ENCODE measurements around the gene C9orf43.
"Not testable (repeated sequence)": the region's sequence is repeated elsewhere in the genome, so short reads cannot be mapped to it uniquely, and the experiment has no call there.

The C9orf43 gene

DNA sequence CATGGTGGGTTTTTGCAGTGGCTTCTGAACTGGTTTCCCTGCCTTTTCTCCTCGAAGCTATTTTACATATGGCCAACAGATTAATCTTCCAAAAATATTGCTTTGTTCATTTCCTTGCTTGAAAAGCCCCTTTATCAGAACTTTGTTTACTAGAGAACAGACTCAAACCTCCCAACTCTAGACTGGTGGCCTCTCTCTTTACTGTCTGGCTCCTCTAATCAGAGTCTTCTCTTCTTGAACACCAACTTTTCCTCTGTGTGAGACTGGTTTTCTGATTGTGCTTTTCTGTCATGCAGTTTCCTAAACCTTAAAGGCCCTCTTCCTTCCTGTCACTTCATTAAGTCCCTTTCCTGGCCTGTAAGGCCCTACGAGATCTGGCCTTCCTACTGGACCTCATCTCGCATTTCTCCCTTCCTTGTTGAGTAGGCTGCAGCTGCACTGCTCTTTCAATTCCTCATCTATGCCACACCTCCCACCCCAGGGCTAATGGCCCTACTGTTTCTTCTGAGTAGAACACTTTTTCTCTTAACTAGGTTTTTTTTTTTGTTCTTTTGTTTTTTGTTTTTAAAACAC lies 5.7 kb downstream of the C9orf43 start:
- no peak for DNase-seq (ENCODE audit: low read depth in 4 of 4, low spot score in 1 of 4)

DNA sequence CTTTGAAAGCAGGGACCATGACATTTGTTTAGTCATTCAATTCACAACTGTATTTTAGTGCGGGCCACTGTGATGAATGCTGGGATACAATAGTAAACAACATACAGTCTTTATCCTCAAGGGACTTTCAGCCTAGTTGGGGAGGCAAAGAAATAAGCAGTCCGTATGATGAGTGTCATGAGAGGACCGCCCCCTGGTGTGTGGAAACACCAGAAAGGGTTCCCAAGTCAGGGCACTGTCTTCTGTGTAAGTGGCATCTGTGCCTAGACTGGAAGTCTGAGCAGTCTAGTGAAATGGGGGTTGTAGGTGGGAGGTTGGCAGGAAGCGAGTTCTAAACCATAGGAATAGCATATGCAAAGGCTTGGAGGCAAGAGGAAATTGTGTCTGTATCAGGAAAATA lies 6.8 kb downstream of the C9orf43 start:
- DNase-seq (ENCODE audit: low read depth in 4 of 4, low spot score in 1 of 4): no peak

DNA sequence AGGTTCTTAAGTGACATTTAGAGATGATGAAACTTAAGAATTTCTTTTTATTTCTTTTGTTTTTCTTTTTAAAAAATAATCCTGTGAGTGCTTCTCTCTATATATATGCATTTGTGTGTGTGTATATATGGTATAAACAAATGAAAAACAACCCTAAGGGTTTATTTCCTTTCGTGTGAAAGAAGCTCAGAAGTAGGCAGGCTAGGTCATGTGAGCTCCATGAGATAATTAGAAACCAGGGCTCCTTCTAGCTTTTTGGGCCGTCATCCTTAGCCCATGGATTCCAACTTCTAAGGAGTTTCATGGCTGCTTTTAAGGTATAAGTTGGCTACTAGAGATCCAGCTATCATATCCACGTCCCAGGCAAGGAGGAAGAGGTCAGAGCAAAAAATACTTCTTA lies 11.2 kb downstream of the C9orf43 start:
- no peak for DNase-seq (ENCODE audit: low read depth in 4 of 4, low spot score in 1 of 4)

DNA sequence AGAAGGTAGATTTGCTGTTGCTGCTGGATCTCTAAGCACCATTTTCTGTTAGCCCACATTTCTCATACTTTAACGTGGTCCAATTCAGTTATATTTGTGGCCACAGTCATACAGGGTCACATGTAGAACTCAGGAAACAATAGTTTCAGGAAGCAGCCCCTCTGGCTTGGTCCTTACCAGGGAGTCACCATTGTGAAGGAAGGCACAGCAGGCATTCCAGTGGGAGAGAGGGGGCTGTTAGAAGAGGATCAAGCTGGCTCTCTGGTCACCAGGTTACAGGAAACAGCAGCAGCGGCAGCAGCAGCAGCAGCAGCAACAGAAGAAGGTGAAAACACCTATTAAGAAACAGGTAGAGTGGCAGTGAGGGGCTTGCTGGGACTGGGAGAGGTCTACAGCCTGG lies 14.5 kb downstream of the C9orf43 start:
- no peak for DNase-seq (ENCODE audit: low read depth in 4 of 4, low spot score in 1 of 4)

DNA sequence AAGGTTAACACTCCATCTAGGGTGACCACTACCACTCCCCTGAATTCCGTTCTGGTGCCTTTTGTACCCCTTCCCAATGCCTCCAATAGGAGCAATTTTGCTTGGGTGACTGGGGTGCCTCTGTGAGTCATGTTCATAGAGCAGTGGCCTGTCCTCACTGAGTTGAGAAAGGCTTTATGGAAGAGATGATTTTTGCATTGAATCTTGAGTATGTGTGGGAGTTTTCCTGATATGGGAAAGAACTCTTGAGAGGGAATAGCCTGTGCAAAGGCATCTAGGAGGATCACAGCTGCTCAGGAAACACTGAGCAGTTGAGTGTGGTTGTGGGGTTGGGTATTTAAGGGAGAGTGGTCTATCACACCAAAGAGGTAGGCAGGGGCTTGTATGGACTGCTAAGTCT lies 16.2 kb downstream of the C9orf43 start:
- DNase-seq (ENCODE audit: low read depth in 4 of 4, low spot score in 1 of 4): no peak

DNA sequence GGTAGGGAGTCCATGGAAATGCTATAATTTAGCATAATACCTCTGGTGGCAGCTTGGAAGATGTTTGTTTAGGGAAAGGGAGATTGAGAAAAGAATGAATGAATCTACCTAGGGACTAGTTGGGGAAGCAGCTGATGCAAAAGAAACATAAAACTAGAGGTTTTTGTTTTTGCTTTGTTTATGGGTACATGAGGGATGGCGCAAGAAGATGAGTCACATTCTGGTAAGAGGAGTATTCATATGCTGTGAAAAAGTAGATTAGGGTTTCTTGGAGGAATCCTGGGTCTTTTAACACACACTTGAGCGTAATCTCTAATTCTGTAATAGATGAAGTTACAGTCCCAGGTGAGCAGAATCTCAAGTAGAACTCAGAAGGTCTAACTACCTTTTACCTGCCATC lies 17.1 kb downstream of the C9orf43 start:
- DNase-seq (ENCODE audit: low read depth in 4 of 4, low spot score in 1 of 4): no peak

DNA sequence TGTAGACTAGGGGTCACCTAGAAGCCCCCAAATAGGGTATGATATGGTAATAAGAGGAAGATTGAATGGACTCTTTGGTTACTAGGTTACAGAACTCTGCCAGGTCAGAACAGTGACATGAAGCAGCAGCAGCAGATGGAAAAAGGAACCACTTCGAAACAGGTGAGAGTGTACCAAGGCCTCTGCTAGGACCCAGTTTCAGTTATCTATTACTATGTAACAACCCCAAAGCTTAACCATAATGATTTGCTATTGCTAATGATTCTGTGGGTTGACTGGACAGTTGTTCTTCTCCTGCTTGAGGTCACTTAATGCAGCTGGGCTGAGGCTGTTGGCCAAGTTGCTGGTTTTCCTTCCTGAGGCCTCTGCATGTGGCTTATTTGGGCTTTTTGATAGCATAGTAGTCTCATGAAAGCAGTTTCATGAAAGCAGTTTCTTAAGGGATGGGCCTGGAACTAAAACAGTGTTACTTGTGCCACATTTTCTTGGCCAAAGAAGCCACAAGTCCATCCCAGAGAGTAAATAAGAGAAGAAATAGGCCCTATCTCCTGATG lies 17.6 kb downstream of the C9orf43 start:
- no peak for DNase-seq (ENCODE audit: low read depth in 4 of 4, low spot score in 1 of 4)

DNA sequence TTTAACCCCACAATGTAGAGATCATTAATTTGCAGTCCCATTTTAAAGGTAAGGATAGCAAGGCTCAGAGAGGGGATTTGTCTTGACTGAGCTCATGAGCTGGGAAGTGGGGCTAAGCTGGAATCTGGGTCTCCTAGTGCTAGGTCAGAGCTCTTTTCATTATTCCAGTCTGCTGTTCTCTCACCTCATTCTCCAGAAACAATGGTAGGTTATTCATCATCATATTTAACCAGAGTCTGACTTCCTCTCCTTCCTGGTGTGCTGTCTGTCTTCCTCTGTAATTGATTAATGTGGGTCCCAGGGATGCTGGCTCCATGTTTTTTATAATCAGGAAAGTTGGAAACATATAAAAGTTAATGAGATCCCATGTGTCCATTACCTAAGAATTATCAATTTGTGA lies 20.6 kb downstream of the C9orf43 start:
- no peak for DNase-seq (ENCODE audit: low read depth in 4 of 4, low spot score in 1 of 4)

DNA sequence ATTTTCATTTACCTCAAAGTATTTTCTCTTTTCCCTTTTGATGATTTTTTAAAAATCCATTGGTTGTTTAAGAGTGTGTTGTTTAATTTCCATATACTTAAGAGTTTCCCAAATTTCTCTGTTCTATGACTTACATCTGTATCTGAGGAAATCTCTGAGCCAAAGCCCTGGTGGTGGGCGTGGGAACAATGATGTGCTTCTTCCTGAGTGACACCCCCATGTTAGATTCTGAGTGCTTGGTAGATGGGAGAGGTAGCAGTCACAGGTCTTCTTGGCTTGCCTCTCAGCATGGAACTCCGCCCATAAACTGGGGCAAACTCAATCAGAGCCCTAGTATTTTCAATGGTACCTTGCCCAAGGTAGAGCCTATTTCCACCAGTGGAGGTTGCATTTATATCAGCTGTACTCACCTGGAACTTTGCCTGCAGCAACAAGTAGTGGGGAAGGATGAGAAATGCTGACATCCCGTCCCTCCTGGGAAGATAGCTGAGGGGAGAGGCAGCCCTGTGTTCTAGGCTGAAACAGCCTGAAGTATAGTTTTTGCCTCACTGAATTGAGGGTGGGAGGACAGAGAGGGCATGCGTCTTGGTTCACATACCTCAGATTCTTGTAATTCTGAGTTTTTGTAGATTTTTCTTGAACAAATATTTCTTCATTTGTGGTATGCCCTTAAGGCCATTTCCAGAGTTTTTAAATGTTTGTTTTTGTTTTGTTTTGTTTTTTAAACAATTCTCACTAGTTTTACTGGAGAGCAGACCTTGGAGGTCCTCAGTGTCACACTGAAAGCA lies 26.4 kb downstream of the C9orf43 start:
- no peak for DNase-seq (ENCODE audit: low read depth in 4 of 4, low spot score in 1 of 4)

DNA sequence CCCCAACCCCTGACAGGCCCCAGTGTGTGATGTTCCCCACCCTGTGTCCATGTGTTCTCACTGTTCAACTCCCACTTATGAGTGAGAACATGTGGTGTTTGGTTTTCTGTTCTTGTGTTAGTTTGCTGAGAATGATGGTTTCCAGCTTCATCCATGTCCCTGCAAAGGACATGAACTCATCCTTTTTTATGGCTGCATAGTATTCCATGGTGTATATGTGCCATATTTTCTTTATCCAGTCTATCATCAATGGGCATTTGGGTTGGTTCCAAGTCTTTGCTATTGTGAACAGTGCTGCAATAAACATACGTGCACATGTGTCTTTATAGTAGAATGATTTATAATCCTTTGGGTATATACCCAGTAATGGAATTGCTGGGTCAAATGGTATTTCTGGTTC lies 27.2 kb downstream of the C9orf43 start:
- DNase-seq (ENCODE audit: low read depth in 4 of 4, low spot score in 1 of 4): not testable (repeated sequence)

DNA sequence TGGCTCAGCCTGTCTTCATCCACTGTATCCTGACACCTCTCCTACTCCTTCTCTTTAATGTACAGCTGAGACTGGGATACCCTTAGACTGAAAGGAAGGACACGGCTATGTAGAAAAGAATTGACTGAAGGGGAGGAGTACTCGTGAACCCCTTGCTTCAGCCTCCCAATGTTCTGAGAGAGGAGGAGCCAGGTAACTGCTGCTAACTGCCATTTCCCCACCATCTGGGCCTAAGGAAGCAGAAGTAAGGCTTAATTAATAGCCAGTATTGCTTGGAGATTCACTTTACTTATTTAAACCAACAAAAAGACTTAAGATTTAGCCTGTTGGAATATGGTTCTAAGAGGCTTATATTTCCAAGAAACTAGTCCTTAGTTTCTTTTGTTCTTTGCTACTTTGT lies 34.2 kb downstream of the C9orf43 start:
- no peak for DNase-seq (ENCODE audit: low read depth in 4 of 4, low spot score in 1 of 4)

DNA sequence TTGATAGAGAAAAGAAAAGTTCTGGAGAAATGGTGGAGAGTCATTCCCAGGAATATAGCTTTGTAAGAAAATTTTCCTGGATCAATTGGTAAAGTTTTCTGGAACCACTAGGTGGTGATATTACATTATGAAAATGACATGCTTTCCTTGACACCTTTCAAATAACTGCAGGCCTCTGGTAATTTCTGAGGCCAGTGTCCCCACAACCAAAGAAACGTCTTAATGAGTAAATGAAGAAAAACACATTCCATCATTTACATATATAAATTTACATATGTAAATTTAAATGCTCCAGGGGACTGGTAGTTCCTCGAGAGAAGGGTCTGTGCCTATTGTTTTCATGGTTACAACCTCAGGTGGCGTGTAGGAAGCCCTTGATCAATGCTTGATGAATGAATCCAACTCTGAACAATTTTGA lies 35.8 kb downstream of the C9orf43 start:
- no peak for DNase-seq (ENCODE audit: low read depth in 4 of 4, low spot score in 1 of 4)

DNA sequence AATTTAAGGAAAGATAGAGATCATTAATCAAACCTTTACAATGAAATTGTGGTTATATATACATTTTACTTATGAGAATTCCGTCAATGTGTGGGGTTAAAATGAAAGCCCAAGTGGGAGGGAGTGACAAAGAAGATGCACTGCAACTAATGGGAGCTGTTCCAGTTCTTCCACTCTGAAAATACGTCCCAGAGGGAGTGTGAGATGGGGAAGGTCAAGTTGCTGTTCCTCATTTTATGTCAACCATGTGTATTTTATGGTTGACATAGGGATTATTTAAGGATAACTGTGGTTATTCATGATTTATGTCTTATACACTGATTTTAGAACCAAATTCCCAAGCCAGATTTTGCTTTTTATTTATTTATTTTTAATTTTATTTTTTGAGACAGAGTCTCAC lies 38.8 kb downstream of the C9orf43 start:
- no peak for DNase-seq (ENCODE audit: low read depth in 4 of 4, low spot score in 1 of 4)

DNA sequence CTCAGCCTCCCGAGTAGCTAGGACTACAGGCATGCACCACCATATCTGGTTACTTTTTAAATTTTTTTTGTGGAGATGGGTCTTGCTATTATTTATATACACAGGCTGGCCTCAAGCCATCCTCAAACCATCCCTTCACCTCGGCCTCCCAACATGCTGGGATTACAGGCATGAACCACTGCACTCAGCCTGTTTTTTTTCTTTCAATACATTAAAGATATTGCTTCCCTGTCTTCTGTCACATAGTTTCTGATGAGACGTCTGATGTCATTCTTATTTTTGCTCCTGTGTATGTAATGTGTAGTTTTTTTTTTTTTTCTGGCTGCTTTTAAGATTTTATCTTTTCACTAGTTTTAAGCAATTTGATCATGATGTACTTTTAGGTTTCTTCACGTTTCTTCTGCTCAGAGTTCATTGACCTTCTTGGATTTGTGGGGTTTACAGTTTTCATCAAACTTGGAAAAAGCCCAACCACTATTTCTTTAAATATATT lies 41.6 kb downstream of the C9orf43 start:
- DNase-seq (ENCODE audit: low read depth in 4 of 4, low spot score in 1 of 4): no peak

DNA sequence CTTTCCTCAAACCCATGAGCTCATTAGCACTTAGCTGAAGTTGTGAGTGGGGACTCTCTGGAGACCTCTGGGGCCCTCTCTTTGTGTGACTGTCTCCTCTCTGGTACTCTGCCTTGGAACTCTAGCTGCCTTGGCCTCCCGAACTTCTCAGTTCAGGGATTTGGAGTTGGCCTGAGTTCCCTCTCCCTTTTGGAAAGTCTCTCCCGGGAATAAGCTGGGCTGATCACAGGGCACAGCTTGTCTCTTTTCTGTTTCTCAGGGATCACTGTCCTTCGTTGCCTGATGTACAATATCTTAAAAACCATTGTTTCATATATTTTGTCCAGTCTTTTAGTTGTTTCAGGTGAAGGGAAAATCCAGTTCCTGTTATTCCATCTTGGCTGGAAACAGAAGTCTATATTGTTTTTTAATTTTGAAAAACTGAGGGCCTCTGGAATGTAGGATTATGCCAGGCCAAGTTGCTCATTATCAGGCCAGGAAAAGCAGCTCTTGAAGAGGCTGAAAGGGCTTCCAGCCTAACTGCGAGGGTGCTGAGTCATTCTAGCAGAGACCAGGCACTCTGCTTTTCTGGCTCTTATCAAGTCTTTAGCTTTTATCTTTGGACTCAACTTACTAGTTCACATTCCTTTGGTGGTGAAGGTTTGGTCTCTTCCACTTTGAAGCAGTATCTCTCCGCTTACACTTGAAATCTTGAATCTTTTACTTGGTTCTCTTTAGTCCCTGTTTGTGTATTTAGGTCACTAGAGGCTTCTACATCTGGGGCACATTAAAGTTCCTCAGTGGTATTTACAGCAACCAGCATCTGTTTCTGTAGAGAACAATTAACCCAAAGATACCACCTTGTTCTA lies 44.6 kb downstream of the C9orf43 start:
- no peak for DNase-seq (ENCODE audit: low read depth in 4 of 4, low spot score in 1 of 4)

DNA sequence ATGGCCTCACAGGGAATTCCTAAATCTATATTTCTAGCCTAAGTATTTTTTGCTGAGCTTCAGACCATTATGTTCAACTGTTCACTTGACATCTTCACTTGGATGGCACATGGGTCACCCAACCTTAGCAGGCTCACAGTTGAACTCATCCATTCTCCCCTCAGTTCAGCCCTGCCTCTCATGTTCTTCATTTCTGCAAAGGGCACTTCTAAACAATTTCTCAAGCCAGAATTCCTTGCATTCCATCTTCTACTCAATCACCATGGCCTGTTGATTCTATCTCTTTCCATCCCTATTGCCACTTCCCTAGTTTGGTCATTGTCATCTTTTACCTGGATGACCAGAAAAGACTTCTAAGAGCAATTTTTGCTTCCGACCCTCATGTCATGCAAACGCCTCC lies 45.7 kb downstream of the C9orf43 start:
- no peak for DNase-seq (ENCODE audit: low read depth in 4 of 4, low spot score in 1 of 4)

DNA sequence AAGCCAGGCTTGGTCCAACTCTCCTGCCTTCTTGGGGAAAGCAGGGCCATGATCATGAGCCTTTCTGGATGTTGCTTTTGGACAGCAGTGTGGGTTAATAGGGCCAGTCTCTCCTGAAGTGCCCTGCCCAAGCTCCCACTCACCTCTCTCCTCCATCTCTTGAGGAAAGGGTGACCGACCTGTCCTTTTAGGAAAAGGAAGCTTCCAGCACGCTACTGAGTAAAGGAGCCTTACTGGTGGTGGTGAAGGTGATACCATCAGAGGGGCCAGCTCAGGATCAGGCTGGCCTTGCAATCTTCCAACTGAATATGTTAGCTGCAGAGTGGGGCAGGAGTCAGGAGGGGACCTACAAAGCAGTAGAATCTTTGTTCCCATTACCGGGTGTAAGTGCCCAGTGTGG lies 50.7 kb downstream of the C9orf43 start:
- no peak for DNase-seq (ENCODE audit: low read depth in 4 of 4, low spot score in 1 of 4)

DNA sequence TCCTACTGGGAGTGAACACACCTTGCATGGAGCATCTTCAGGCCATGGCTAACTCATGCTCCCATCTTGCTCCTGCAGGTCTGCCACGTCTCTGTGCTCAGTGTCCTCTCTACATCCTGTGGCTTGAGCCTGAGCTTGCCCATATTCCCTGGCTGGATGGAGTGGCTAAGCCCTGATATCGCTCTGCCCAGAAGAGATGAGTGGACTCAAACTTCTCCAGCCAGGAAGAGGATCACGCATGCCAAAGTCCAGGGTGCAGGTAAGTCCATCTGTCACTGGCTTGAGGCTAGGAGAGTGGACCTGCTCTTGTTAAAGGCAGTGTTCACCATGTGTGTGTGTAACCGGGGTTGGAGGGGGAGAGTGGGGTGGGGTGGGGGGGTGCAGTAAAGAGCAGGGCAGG lies 51.4 kb downstream of the C9orf43 start:
- DNase-seq (ENCODE audit: low read depth in 4 of 4, low spot score in 1 of 4): no peak

DNA sequence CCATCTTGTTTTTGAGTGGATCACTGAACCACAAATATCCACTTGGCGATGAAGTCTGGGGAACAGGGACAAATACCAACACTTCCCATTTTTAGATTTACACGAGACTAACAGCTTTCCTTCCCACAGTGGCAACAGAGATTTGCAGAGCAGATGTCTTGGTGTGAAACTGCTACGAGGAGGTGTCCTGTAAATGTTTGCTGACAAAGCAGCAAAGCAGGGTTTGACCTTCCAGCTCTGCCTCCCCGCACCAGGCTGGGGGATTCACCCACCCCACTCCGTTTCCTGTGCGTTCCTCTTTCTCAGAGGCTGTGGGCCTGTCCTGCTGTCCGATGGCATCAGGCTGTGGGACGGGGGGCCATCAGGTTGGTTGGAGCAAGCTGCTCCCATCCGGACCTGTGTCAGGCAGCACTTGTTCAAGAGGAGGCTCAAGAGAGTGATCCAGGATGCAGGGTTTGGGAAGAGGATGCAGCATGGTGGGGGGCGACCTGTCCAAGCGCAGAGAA lies 52.3 kb downstream of the C9orf43 start:
- no peak for DNase-seq (ENCODE audit: low read depth in 4 of 4, low spot score in 1 of 4)

DNA sequence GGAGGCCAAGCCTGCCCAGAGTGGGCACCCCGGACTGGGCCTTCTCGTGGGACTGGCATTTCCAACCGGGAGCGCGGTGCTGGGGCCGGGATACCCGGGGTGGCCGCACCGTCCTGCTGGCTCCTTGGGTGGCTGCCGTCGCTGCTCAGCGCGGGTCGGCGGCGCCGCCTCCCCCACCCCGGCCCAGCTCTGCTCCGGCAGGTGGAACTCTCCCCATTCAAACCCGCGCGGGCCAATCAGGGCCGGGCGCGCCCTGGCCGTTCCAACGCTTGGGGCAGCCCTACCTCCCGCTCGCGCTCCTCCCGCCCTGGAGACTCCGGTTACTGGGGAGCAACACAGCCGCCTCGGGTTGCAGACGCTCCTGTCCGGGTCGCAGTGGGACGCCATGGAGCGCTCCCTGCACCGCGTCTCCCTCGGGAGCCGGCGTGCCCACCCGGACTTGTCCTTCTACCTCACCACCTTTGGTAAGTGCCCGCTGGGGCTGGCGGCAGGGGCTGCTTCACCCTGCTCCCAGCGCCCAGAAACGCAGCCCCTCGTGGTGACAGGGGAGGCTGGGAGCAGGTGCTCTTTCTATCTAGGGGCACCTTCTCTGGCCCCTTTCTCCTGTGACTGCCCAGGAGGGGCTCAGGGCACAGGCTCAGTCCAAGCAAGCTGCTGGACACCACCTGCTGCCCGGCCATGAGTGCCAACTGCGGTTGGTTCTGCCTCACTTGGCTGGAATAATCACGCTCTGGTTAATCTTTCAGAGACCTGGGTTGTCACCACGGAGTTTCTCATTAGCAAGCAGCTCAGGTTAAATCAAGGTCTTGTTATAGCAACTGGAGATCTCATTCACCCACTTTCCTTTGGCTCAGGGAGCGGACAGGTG lies 53.1 kb downstream of the C9orf43 start, which contains the start of gene RGS3:
TSS of gene RGS3 (plus strand) at position 310 of the 868 bp plus-strand sequence. CDS start at position 386, 76 bp downstream.
- DNase-seq (ENCODE audit: low read depth in 4 of 4, low spot score in 1 of 4): no peak
